NCI-H460 (cell line): Measurements from ENCODE around the gene CACNA1I. TPM values are rescaled to one million over a fixed set of nuclear protein-coding genes. Genes with fewer than 3 reads are reported as not detected.

ENCODE experiments used
- DNase-seq: peaks from one replicate; pipeline ENCODE4 v3.0.0-alpha.2; 2016; ENCODE audit warnings: low read depth; ENCODE audit errors: extremely low read depth
- total RNA-seq: library from RNA; depleted of rRNA; stranded (reverse); fragments of >200 nt; shearing (Covaris generic); gene quantifications from 2 replicates; pipeline ENCODE4 v1.2.3, GENCODE V29; 2014

CACNA1I gene
- total RNA-seq, 1 experiment from 2014 or later: 0.05 TPM

GRCh38 chr22:39686776-39687525 is 116.4 kb downstream of the CACNA1I start:
- DNase-seq: no peak

DNA sequence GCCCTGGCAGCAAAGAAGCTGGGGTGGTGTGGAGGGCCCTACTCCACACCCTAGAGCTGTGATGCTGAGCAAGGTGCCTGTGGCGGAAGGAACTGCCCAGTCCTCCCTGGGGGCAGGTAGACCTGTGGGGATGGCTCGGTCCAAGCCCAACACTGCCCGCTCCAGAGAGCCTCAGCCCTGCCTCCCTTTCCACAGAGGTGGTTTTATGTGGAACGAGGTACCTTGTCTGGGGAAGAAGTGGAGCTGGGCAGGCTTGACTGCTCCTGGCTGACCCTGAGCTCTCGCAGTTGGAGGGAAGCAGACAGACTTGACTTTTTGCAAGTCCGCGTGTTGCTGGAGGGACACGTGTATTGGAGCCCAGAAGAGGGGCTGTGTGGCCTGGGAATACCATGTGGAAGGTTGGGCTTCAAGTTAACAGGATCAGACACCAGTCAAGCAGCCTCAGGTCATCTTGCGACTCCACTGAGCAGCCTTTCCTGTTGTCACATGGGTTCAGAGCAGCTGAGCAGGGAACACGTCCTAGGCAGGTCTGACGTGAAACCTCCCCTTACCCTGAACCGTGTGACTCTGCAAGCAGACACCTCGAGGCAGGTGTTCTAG is 117.7 kb downstream of the CACNA1I start:
- DNase-seq: no peak

GRCh38 chr22:39689421-39689820 is 118.9 kb downstream of the CACNA1I start:
- DNase-seq: no peak

DNA sequence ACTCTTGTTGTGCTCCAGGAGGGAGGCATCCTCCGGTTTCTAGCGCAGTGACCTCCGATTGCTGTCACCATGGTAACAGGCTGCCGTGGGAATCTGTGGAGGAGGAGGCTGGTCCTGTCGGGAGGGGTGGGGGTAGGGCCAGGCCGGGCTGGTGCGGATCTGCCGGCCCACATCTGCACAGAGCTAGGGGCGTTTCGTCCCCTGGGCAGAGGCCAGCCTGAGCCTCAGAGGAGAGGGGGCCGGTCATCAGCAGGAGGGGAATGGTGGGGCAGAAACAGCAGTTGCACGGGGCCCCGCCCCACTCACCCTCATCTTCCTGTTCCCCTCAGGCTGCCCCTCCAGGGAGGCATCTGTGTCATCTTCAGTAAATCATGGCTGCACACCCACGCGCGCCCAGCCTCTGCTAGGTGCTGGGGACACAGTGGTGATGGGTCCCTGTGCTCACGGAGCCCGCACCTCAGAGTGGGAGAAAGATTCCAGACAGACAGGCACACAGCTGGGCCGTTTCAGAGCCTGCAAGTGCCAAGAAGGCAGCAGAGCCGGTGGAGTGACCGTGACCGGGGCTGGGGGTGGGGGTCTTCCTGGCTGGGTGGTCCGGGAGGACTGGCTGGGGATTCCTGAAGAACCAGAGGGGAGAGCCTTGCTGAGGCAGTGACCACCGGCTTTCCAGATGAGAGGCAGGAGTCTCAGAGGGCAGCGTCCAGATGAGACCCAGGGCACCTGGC is 120.5 kb downstream of the CACNA1I start:
- no peak for DNase-seq

GRCh38 chr22:39693943-39694500 is 123.5 kb downstream of the CACNA1I start:
- DNase-seq: no peak

DNA sequence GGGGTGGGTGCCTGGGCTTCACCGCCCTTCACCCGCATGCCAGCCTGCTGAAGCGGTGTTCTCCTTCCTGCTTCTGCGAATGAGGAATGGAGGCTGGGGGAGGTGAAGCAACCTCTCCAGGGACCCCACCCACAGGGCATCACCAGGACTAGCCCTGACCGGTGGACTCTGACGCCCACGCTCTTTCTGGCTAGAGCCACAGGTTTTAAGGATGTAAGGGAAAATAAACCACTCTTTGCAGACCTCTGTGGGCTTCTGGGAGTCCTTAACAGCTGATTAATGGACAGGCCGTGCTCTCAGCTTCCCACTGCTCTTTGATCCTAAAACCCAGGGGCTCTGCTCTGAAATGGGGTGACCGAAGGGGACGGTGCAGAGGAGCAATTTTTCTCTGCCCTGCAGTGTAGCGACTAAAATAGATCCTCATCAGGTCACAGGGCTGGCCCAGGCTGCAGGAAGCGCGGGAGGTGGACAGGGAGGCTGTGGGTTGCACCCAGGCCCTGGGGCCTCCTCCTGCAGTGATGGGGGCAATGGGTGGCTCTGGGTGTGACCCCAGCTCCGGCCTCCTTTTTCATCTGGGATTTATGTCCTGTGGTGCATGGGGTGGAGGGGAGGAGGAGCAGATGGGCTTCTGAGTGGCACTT is 127.4 kb downstream of the CACNA1I start:
- DNase-seq: no peak

- no peak for DNase-seq
These were observed 129.2 kb downstream of the CACNA1I start for GRCh38 chr22:39699631-39700360.

DNA sequence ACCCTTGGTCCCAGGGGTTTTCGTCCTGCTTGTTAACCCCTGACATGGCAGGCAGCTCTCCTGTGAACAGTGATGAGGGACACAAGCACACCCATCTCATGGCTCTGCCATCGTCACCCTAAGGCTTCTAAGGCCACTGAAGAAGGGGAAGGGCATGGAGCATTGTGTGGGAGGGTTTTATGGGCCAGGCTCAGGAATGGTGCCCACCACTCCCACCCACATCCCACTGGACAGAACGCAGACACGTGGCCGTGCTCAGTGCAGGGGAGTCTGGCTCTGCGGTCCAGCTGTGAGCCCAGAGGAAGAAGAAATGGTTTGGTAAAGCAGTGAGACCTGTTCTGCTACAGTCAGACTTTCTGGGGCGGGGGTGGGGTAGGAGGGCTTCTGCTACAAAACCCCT is 130.0 kb downstream of the CACNA1I start:
- DNase-seq: no peak

DNA sequence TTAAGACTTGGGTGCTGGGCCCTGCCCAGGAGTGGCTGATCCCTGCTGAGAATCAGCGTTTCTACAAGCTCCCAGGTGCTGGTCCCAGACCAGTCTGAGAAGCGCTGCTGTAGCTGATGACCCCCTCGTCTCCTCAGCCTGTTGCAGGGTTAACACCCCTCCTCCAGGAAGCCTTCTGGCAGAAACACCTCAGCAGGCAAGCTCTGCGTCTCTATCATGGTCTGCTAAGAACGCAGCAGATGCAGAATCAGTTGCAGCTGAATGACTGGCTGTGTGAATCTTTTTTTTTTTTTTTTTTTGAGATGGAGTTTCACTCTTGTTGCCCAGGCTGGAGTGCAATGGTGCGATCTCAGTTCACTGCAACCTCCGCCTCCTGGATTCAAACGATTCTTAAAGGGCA is 132.5 kb downstream of the CACNA1I start:
- DNase-seq: no peak

GRCh38 chr22:39703928-39704639 is 133.5 kb downstream of the CACNA1I start:
- DNase-seq: no peak

- no peak for DNase-seq
These were observed 134.8 kb downstream of the CACNA1I start for GRCh38 chr22:39705386-39705785.

DNA sequence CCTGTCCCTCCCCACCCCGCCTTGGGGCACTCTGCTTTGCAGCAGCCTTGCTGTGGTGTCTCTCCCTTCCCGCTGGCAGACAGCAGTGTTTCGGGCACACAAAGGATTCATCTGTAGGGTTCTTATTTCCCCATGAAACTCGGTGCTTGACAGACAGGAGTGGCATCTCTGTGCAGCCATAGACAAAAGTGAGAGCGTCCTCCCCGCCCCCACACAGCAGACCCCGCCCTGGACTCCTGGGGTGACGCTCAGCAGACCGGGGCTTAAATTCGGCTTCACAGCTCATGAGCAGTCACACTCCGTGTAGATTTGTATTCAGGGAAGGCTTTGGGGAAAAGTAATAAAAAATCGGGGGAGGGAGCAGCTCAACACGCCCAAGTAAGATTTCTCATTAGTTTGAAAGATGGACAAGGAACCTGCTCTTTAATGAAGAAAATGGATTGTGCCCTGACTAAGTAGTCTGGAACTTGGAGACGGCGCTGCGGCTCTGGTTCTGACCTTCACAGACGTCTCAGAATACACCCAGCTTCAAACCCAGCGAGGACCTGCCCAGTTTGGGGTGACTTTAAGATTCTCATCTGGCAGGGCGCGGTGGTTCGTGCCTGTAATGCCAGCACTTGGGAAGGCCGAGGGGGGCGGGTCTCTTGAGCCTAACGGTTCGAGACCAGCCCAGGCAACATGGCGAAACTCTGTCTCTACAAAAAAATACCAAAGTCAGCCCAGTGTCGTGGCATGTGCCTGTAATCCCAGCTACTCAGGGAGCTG is 136.0 kb downstream of the CACNA1I start:
- no peak for DNase-seq

DNA sequence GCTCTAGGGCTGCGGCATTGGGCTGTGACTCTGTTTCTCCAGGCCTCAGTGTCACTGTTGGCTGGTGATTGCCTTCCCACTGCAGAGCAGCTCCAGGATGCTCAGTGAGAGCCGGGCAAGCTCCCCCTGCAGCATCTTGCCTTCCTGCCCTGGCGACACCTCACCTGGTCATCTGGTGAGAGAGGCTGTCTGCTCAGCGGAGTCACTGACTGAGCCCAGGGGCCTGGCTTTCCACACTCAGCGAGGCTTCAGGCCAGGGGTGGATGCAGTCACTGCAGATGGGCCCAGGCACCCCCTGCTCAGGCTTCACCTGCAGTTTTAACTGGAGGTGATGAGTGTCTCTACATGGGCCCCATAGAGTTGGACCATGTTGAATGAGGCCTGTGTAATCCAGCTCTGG is 136.8 kb downstream of the CACNA1I start:
- DNase-seq: no peak

DNA sequence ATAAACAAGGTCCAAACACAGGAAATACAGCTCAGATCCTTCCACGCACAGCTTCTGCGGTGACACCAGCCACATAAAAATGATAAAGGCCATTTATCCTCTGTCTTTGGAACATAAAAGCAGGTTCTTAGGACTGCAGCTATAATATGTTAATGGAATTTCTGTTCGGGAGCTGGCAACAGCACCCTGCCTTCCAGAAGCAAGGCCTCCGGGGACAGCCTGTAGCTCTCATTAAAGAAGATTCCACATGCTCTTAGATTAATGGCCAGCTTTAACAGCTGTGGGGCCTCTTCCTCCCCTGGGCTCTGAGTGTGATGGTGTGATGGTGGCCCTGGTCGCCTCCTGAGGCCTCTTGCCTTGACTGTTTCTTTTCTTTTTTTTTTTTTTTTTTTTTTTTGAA is 137.3 kb downstream of the CACNA1I start:
- no peak for DNase-seq

- no peak for DNase-seq
These were observed 140.0 kb downstream of the CACNA1I start for GRCh38 chr22:39710380-39711150.

GRCh38 chr22:39712081-39712480 is 141.5 kb downstream of the CACNA1I start:
- DNase-seq: no peak

DNA sequence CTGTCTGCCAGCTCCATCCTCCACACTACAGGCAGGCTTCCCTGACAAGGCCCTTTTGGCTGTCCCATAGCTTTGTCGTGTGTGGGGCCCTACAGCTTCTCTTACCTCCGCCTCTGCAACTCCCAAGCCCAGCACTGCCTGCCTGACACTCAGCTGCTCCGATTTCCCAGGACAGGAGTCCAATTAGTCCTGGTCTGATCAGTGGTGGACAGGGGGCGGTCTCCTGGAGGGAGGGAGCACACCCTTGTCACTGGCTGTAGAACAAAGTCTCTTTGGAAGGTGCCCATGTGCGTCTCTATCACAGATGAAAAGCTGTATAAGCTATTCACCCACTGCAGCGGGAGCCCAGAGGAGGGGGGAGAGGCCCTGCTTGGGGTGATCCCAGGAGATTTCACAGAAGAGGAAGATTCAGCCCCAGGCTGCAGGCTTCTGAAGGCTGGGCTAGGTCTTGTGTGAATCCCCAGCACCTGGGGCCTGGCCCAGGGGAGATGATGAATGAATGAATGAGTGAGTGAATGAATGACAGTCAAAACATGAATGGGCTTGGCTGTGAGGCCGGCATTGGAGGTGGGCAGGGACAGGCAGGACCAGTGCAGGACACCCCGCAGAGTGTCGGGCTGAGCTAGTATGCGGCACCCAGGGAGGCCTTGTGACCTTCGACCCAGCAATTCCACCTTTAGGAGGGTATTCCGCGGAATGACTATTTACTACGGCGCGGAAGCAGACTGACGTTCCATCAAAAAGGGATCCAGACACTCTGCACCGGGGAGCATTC is 142.4 kb downstream of the CACNA1I start:
- DNase-seq: no peak
